Measurements from ENCODE around the gene PDYN. TPM values are rescaled to one million over a fixed set of nuclear protein-coding genes. Genes with fewer than 3 reads are reported as not detected.

PDYN gene
- total RNA-seq, 4 donors from 2014 or later, result not detected

DNA sequence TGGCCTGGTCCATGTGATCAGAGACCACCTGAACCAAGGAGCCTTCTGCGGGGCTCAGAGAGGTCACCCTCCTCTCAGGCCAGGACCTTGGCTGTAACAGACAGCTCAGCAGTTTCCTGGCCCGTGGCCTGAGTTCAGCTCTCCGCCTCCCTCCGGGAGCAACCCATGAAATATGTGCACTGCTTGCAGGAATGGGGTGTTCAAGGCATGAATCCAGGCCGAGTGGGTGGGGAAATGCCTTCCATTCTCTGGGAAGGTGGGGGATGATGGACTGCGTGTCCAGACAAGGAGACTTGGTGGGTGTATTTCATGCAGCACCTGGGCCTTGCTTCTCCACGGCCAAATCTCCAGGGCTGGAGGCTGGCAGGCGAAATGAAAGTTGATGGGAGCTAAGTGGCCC is 52.6 kb downstream of the PDYN start:
- H3K27me3 ChIP-seq, result no peaks in the 10 kb centered on the region
- H3K36me3 ChIP-seq, result no peaks in the 10 kb centered on the region
- peaks cover 0 to 5% of the 10 kb centered on the region in 2 donors for H3K4me1 ChIP-seq
- intact Hi-C loops (cut with DNase I), result no loop called here
- DNase-seq, result no peak
- no peaks in the 10 kb centered on the region for H3K9me3 ChIP-seq
- no peak overlapping the region for H3K4me3 ChIP-seq (replicated peaks in 1 of 3)
- TF ChIP-seq POLR2A (IDR thresholded peaks at IDR 0.05), result no peak
- TF ChIP-seq, protein P1, sequence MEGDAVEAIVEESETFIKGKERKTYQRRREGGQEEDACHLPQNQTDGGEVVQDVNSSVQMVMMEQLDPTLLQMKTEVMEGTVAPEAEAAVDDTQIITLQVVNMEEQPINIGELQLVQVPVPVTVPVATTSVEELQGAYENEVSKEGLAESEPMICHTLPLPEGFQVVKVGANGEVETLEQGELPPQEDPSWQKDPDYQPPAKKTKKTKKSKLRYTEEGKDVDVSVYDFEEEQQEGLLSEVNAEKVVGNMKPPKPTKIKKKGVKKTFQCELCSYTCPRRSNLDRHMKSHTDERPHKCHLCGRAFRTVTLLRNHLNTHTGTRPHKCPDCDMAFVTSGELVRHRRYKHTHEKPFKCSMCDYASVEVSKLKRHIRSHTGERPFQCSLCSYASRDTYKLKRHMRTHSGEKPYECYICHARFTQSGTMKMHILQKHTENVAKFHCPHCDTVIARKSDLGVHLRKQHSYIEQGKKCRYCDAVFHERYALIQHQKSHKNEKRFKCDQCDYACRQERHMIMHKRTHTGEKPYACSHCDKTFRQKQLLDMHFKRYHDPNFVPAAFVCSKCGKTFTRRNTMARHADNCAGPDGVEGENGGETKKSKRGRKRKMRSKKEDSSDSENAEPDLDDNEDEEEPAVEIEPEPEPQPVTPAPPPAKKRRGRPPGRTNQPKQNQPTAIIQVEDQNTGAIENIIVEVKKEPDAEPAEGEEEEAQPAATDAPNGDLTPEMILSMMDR (IDR thresholded peaks at IDR 0.05), result no peak
- 55 to 57% methylated on average over 7 to 8 of the region's 8 CpGs for WGBS, 2 donors
- H3K27ac ChIP-seq, result no peak overlapping the region

DNA sequence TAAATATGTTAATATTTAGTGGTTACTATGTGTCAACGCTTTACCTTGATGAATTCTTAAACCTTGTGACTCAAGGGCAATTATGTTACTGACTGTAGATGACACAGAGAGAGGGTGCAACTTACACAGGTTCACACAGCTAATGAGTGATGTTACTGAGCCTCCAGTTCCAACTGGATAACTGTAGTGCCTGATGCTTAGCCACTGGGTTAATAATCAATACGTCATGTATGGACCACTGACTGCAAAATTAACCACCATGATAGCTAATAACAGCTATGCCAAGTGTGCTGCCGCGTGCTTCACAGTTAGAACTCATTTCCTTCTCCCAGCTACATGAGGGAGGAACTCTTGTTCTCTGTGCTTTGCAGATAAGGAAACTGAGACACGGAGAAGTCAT is 53.3 kb downstream of the PDYN start:
- Histone ChIP-seq H3K4me1 (peaks cover 0 to 5% of the 10 kb centered on the region in 2 donors), H3K9me3 (no peaks in the 10 kb centered on the region), H3K4me3 (replicated peaks in 1 of 3) (no peak overlapping the region), H3K36me3 (no peaks in the 10 kb centered on the region), H3K27ac (no peak overlapping the region), H3K27me3 (no peaks in the 10 kb centered on the region)
- intact Hi-C loops (cut with DNase I), result no loop called here
- no peak for TF ChIP-seq POLR2A (IDR thresholded peaks at IDR 0.05)
- TF ChIP-seq, protein P1 (IDR thresholded peaks at IDR 0.05), result no peak
- no peak for DNase-seq
- 89 to 93% methylated on average over 5 of the region's 5 CpGs for WGBS, 2 donors

DNA sequence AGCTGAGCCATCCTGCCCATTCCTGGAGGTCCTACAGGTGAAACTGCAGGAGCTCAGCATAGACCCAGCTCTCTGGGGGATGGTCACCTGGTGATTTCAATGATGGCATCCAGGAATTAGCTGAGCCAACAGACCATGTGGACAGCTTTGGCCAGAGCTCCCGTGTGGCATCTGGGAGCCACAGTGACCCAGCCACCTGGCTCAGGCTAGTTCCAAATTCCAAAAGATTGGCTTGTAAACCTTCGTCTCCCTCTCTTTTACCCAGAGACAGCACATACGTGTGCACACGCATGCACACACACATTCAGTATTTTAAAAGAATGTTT is 54.6 kb downstream of the PDYN start:
- no peaks in the 10 kb centered on the region for H3K36me3 ChIP-seq
- no peak overlapping the region for H3K4me3 ChIP-seq (replicated peaks in 1 of 3)
- intact Hi-C loops (cut with DNase I), result no loop called here
- no peaks in the 10 kb centered on the region for H3K4me1 ChIP-seq
- no peak for DNase-seq
- 89 to 91% methylated on average over 4 of the region's 4 CpGs for WGBS, 2 donors
- no peak for TF ChIP-seq POLR2A (IDR thresholded peaks at IDR 0.05)
- H3K27me3 ChIP-seq, result no peaks in the 10 kb centered on the region
- no peaks in the 10 kb centered on the region for H3K9me3 ChIP-seq
- no peak overlapping the region for H3K27ac ChIP-seq

DNA sequence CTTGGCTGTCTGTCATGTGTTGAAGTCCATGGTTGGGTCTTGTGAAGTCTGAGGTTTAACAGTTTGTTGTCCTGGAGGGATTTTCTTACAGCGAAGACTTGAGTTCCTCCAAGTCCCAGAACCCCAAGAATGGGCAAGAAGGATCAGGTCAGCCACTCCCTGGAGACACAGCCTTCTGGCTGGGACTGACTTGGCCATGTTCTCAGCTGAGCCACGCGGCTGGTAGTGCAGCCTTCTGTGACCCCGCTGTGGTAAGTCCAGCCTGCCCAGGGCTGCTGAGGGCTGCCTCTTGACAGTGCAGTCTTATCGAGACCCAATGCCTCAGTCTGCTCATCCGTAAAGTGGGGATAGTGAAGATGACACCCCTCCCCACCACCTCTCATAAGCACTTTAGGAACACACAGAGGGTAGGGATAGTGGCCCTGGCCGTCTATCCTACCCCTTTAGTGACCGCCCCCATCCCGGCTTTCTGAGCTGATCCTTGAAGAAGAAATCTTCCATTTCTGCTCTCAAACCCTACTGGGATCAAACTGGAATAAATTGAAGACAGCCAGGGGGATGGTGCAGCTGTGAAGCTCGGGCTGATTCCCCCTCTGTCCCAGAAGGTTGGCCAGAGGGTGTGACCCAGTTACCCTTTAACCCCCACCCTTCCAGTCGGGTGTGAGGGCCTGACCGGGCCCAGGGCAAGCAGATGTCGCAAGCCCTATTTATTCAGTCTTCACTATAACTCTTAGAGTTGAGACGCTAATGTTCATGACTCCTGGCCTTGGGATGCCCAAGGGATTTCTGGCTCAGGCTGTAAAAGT is 55.2 kb downstream of the PDYN start:
- Histone ChIP-seq H3K27me3 (no peaks in the 10 kb centered on the region), H3K4me3 (replicated peaks in 1 of 3) (no peak overlapping the region), H3K9me3 (no peaks in the 10 kb centered on the region), H3K27ac (no peak overlapping the region), H3K36me3 (no peaks in the 10 kb centered on the region), H3K4me1 (no peaks in the 10 kb centered on the region)
- intact Hi-C loops (cut with DNase I), result no loop called here
- DNase-seq, result no peak
- TF ChIP-seq POLR2A (IDR thresholded peaks at IDR 0.05), result no peak
- TF ChIP-seq, protein P1 (IDR thresholded peaks at IDR 0.05), result no peak
- 72 to 88% methylated on average over 7 to 12 of the region's 14 CpGs for WGBS, 2 donors

DNA sequence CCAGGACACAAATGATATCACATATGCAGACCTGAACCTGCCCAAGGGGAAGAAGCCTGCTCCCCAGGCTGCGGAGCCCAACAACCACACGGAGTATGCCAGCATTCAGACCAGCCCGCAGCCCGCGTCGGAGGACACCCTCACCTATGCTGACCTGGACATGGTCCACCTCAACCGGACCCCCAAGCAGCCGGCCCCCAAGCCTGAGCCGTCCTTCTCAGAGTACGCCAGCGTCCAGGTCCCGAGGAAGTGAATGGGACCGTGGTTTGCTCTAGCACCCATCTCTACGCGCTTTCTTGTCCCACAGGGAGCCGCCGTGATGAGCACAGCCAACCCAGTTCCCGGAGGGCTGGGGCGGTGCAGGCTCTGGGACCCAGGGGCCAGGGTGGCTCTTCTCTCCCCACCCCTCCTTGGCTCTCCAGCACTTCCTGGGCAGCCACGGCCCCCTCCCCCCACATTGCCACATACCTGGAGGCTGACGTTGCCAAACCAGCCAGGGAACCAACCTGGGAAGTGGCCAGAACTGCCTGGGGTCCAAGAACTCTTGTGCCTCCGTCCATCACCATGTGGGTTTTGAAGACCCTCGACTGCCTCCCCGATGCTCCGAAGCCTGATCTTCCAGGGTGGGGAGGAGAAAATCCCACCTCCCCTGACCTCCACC is 56.4 kb downstream of the PDYN start:
- H3K4me1 ChIP-seq, result no peaks in the 10 kb centered on the region
- H3K4me3 ChIP-seq (replicated peaks in 1 of 3), result no peak overlapping the region
- 92 to 100% methylated on average over 13 to 24 of the region's 25 CpGs for WGBS, 2 donors
- H3K27ac ChIP-seq, result no peak overlapping the region
- TF ChIP-seq, protein P1 (IDR thresholded peaks at IDR 0.05), result no peak
- TF ChIP-seq POLR2A (IDR thresholded peaks at IDR 0.05), result no peak
- no peak for DNase-seq
- intact Hi-C loops (cut with DNase I), result no loop called here
- H3K36me3 ChIP-seq, result no peaks in the 10 kb centered on the region
- no peaks in the 10 kb centered on the region for H3K9me3 ChIP-seq
- no peaks in the 10 kb centered on the region for H3K27me3 ChIP-seq
